ENCODE results near the gene GSC2.

The GSC2 gene

DNA sequence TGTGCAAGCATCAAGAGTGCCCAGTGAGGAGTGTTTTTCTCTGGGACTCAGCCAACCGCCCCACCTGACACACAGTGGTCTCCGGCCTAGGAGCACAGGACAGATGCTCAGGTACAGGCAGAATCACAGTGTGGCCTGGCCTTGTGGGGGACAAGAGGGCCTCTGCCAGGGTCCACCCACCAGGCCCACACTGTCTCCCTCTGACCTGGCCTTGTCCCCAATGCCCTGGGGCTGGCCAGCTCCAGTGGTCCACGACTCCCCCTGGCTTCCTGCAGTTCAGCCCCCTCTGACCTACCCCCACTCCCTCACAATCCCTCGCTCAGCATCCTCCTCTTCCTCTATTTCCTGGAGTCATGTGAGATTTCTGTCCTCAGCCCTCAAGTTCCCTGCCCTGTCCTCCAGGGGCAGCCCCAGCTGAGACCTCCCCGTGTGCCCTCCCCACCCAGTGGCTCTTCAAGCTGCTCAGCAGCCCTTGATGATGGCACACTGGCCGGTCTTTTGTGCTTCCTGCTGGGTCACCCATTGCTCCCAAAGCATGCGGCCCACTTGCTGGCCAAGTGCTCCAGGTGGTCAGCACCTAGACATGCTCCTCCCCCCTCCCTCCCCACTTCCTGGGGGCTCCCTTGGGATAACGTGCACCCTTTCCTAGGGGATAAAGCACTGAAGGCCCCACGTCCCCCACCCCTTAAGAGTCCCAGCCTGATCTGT lies 17.2 kb downstream of the GSC2 start:
- DNase-seq, result no peak

DNA sequence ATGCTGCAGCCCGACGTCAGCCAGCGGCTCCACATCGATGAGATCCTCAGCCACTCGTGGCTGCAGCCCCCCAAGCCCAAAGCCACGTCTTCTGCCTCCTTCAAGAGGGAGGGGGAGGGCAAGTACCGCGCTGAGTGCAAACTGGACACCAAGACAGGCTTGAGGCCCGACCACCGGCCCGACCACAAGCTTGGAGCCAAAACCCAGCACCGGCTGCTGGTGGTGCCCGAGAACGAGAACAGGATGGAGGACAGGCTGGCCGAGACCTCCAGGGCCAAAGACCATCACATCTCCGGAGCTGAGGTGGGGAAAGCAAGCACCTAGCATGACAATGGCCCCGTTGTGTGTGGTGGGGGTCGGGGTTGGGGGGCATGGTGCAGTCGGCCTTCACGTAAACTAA lies 17.9 kb downstream of the GSC2 start:
- no peak for DNase-seq

DNA sequence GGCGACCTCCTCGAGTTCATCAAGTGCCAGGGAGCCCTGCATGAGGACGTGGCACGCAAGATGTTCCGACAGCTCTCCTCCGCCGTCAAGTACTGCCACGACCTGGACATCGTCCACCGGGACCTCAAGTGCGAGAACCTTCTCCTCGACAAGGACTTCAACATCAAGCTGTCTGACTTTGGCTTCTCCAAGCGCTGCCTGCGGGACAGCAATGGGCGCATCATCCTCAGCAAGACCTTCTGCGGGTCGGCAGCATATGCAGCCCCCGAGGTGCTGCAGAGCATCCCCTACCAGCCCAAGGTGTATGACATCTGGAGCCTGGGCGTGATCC lies 18.4 kb downstream of the GSC2 start:
- no peak for DNase-seq

DNA sequence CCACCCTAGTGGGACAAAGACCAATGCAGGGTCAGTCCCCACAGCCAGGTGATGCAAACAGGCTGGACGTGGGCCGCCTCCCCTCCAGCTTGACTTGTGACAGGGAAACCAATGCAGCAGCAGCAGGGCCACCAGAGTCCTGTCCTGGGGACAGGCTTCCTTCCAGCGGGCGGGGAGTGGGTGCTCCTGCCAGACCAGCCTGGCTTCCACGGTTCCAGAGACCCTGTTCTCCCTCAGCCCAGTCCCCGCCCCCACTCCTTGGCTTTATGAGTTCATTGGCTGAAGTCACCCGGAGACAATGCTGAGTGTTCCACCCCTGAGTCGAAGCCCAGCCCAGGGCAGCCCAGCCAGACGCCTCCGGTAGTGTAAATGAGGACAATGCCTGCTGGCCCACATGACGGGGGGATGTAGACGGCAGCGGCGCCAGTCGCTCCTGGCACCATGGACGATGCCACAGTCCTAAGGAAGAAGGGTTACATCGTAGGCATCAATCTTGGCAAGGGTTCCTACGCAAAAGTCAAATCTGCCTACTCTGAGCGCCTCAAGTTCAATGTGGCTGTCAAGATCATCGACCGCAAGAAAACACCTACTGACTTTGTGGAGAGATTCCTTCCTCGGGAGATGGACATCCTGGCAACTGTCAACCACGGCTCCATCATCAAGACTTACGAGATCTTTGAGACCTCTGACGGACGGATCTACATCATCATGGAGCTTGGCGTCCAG lies 19.0 kb downstream of the GSC2 start, which contains the start of gene TSSK2:
TSSK2 (plus strand) TSS at position 350 of the 726 bp plus-strand sequence; CDS start at position 442, 92 bp downstream.
- no peak for DNase-seq

DNA sequence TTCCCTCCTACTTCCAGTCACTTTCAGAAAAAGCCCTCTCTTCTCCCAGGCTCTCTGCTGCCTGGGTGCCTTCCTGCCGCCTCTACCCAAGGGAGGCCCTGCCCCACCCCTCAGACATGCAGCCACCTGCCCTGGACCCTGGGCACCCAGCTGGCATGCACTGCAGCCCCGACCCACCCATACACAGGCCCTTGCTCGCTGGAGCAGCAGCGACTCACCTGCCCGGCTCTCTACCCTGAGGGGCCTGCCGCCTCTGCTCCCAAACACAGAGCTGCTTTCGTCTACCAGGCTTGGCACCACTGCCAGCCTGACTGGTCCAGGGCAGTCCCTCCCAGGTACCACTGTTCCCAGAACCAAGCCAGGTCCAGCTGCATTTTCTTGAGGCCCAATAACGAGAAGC lies 20.2 kb downstream of the GSC2 start:
- DNase-seq, result no peak

DNA sequence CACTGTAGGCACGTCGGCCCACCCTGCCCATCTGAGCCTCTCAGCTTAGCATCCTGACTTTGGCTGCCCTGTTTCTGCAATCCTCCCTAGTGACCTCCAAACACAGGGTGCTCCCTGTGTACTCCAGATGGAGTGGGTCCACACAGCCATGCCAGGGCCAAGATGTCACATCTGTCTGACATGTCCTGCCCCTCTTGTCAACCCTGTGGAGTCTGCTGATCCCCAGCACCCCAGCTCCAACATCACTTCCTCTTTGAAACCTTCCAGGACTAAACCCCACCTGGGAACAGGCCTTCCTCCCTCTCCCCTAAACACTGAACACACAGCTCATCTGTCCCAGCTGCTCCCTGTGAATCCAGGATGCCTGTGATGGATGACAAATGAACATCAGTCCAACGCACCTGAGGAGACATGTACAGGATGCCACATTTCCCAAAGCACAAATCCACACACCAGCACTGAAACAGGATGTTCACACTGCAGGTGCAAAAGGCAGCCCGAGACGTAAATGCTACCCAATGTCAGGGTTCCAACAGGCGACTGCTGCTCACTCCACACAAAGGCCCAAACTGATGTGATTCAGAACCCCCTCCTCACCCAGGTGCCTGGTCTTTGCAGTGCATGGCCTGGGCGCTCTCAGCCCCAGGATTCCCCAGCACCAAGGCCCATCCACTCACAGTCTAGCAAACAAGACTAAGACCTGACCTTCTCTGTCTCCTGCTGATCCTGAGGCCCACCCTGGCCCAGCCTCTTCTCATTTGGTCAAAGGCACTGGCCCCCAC lies 21.0 kb downstream of the GSC2 start:
- no peak for DNase-seq

DNA sequence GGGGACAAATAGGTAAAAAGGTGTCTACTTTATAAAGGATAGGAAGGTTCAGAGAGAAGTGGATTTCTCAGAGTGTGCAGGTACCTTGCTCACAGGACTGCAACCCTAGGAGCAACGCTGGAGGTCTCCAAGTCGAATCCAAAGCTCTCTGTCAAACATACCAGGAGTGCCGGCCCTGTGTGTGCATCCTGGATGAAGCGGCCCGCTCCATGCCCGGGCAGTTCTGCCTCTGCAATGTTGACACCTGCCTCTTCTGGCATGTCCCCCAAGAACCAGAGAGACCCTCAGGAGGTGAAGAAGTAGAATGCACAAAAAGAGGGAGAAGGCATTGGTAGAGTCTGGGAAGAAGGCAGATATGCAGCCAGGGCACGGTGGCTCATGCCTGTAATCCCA lies 22.1 kb downstream of the GSC2 start:
- DNase-seq, result no peak

DNA sequence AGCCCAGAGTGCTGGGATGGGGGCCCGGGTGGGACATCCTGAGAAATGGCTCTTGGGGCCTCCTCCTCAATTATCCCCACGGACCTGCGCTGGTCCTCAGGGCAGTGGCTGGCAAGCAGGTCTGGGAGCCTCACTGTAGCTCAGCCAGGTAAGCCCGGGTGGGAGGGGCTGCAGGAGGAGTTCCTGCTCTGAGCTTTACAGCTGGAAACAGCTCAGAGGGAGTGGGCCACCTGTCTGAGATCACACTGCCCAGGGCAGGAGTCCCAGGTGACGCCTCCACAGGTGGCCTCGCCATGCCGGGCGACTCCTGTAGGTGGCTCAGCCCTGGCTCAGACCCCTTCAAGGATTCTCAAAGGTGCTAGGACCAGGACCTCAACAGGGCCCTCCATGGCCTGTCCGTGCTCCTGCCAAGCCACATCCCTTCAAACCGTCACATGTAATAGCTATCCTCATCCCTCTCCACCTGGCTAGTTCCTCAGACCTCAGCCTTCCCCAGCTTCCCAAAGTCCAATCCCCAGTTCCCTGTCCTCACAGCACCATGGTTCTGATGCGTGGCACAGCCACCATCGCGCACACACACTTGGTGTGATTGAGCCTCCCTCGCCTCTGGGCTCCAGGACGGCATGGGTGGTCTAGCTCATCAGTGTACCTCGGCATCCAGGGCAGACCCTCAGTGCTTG lies 22.6 kb downstream of the GSC2 start:
- DNase-seq, result no peak

DNA sequence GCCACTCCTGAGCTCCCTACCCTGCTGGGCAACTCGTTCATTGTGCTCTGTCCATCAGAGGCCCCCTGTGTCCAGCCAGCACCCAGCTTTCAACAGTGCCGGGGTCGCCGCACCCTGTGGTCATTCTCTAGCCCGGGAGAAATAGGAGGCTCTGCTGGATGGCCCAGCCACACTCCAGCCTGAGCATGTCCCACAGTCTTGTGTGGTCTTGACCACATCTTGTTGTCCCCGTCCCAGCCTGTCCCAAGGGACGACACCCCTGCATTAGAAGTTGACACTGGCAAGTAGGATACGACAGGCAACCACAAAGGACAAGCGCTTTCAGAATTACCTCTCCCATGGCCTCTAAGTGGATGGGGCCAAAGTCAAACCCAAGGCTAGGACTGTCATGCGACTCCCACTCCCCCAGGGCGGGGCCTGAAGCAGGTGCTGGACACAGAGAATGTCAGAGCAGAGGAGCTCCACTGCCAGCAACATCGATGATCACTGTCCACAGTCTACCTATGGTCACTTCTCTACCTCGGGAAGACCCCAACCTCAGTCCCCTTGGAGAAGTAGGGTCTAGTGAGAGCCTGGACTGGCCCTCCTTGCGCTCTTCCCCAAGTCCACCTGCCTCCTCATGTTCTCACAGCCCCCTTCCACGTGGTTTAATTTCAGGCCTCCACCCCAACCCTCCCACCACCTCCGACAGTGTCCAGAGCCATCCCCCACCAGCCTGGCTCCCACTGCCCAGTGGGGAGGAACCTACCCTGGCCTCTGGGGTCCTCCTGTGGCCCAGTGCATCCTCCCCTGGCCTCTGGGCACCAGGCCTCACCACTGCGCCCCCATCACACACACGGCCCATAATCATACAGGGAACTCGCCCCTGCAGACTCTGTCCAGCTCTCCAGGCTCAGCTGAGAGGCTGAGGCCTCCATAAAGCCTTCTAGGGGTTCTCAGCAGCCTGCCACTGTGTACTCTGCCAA lies 23.5 kb downstream of the GSC2 start:
- DNase-seq, result no peak

DNA sequence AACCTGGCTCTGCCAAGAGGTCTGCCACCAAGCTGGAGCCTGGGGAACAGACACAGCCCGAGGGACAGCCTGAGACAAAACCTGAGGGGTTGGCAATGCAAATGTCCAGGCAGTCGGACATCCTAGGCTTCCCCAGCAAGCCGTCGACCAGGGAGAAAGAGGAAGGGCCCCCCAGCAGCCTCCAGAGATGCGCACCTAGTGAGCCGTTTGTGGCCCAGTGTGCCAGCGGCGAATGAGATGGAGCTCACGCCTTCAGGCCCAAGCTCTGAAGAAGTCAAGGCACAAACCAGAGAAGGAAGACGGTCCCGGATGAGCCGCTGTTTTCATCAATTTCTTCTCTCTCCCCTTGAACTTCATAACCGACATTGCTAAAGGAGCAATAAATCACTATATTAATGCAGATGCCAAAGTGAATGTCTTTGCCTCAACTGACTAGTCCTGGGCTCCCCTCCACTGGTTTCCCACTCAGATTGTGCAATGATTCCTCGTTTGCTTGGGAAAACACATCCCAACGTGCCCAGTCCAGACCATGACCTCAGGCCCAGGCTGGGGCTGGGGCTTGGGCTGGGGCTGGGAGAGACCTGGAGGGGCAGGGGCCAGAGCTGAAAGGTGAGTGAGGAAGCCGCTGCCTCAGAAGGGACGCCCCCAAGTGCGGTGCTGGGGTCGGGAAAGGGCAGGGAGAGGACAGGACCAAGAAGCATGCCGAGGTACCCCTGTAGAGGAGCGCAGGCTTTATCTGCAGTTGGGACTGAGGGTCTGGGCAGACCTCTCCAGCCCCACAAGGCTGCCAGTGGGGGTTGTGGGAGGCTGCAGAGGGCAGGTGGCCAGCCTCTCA lies 24.4 kb downstream of the GSC2 start:
- DNase-seq, result no peak

DNA sequence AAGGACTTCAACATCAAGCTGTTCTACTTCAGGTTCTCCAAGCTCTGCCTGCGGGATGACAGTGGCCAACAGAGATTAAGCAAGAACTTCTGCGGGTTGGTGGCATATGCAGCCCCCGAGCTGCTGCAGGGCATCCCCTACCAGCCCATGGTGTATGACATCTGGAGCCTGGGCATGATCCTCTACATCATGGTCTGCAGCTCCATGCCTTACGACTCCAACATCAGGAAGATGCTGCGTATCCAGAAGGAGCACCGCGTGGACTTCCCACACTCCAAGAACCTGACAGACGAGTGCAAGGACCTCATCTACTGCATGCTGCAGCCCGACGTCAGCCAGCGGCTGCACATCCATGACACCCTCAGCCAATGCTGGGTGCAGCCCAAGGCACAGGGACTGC lies 25.1 kb downstream of the GSC2 start:
- no peak for DNase-seq

DNA sequence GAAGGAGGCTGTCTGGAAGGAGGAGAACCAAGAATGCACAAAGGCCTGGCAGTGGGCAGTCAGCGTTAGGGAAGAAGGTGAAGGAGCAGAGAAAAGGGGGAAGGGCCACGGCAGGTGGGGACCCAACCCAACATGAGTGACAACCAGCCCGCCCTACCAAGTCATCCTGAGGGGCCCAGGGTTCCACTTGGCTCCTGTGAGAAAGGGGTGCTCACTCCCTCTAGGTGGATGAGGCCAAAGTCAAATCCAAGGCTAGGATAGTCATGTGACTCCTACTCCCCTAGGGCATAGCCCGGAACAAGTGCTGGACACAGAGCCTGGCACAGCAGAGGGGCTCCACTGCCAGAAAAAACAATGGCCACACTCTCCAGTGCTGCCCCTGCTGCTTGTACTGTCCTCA lies 25.7 kb downstream of the GSC2 start:
- no peak for DNase-seq

DNA sequence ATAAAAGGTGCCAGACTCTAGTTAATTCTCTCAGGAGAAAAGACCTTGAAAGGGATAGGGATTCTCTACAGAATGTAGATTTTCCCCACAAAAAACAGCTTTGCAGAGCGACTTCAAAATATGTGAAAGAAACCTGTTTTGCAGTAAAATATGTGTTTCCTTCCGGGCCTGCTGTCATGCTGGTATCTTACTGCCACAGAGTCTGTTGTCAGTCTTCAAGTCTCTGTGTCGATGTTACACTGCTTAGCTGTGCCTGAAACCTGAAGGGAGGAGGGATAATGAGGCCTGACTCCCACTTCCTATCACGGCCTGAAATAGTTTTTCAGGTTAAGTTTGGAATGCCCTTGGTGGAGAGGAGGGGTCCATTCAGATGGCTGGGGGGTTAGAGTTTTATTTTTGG lies 26.2 kb downstream of the GSC2 start:
- DNase-seq, result no peak

DNA sequence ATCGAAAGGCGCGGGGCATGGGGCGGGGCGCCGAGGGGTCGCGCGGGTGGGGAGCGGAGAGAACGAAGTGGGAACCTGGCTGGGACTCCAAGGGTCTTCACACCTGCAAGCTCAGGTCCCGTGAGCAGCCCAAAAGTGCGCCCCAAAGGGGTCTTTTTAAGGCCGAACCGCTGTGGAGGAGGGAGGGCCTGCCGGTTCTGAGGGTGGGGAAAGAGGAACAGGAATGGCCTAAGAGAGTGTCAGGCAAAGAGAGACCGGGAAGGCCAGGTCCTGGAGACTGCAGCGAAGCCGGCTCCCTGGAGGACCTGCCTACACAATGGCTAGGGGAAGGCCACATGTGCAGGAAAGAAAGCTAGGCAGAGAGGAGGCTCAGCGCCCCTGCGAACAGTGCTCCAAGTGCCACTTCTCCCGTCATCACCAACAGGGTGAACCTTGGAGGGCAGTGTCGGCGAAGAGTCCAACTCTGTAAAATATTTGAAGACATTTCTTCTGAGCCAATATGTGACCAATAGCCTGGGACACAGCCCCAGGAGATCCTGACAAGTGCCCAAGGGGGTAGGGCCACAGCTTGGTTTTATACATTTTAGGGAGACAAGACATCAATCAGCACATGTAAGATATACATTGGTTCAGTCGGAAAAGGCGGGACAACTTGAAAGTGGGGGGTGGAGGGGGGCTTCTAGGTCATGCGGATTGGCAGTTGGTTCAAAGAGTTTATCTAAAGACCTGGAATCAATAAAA lies 27.2 kb downstream of the GSC2 start:
- no peak for DNase-seq

DNA sequence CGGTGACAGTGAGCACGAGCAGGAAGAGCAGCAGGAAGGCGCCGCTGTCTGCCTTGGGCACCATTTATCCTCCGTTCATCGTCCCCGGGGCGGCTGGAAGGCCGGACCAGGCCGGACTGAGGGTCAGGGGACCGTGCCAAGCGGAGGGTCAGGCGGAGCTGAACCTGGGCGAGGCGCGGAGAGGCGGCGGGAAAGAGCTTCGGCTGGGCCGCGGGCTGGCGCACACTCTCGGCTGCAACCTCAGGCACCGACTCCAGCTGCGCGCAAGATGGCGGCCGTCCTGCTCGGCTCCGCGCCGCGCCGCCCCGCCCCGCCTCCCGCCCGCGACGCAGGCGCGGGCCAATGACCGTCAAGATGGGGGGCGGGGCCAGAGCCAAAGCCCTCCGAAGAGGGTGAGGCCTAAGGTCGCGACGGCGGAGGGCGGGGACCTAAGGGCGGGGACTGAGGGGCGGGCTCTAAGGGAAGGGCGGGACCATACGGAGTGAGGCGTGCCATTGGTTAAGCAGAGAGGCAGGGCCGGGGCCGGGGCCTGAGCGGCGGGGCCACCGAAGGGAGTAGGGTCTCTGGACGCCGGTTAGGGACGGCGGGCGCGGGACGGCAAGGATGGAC lies 27.8 kb downstream of the GSC2 start, which contains the start of gene DGCR2:
DGCR2 (minus strand) TSS at position 270 of the 609 bp plus-strand sequence; CDS start at position 64, 206 bp downstream.
- peak; percentile 97 for DNase-seq

DNA sequence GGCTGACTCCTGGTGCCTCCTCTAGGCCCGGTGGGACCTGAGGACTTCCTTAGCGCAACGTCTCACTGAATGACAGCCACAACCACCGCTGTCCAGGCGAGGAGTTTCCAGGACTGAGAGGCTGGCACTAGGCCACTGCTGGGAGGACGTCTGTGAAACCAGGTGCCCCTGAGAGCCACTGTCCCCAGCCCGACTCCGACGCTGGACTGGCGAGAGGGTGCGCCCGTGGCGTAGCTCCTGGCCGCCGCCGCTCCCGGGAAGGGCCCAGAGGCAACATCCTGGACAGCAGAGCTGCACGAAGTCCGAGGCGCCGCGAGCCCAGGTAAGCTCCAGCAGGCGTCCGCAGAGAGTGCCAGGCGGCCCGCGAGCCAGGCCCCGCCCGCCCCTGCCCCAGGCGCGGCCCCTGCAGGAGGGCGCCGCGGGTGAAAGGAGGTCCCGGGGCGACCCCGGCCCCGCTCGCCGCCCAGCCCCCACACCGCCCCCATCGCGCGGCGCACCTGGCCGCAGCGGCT lies 28.4 kb downstream of the GSC2 start:
- DNase-seq, result peak; percentile 69

DNA sequence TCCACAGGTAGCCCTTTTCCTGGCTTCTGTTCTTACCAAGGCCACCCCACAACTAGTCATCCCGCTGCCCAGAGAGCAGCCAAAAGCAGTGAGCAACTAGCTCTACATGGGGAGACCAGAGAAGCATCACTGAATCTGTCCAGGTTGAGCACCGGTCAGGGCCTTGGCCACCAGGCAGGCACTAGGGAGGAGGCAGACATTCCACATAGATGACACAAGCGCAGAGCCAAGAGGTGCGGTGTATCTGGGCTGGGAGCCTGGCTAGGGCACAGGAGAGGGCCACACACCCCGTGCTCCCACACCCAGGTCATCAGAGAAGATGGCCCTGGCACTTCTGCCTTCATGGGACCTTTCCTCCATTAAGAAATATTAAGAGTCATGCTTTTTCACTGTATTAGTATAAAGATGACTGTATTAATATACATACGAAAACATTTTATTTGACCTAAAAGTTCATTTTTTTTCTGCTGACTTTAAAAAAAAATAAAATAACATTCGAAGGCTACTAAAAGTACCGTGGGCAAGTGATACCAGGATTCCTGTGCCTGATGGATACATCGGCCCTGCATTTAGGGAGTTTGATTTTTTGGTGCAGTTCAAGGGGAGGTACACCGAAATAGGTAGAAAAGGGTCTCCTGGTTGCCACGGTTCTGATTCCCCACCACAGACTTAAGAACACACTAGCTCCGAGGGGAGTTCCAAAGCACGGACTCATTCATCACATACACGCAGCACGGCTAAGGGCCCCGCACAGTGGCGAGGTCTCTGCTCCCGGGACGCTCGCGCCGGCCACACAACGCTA lies 29.1 kb downstream of the GSC2 start:
- DNase-seq, result no peak

DNA sequence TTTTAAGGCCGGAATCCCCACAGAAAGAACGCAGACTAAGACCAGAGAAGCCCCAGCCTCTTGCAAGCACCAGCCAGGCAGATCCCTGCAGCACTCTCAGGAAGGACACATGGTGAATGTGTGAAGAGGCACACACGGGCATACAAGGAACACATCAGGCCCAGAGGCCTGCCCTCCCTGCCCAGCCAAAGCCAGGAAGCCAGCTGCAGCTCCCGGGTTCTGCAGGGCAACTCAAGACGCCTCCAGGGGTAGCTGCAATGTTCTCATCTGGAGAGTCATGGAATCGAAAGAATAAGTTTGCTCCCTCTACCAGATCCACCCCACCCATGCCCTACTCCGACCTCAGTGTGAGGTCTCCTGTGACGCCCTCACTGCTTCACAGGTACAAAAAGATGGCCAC lies 30.1 kb downstream of the GSC2 start:
- no peak for DNase-seq
